OCI-LY3 (cell line): Measurements from ENCODE around the gene THBS1.

Experiments used
- H2AFZ ChIP-seq: fragments of 200-600, 300-600 bp; shearing (Covaris generic); 2 replicates; pipeline ENCODE4 v1.6.0; 2014; ENCODE audit warnings: antibody characterized with exemption, low read depth, low read length
- H3K27ac ChIP-seq: fragments of 200-600, 300-600 bp; sonication (generic); 2 replicates; pipeline ENCODE4 v1.5.1; 2014; ENCODE audit warnings: mild to moderate bottlenecking, low read length, moderate library complexity, mixed read lengths
- H3K27me3 ChIP-seq: fragments of 200-600, 300-600 bp; sonication (generic); 2 replicates; pipeline ENCODE4 v1.6.1; 2014; ENCODE audit warnings: low read depth, low read length, mixed read lengths
- H3K36me3 ChIP-seq: fragments of 200-600, 300-600 bp; sonication (generic); replicated peaks from 2 replicates; pipeline ENCODE3; 2014; ENCODE audit warnings: low read depth, low read length, mixed read lengths
- H3K4me1 ChIP-seq: fragments of 300-600, 200-600 bp; sonication (generic); 2 replicates; pipeline ENCODE4 v1.6.1; 2014; ENCODE audit warnings: low read length, mixed read lengths
- H3K4me2 ChIP-seq: fragments of 200-600, 300-600 bp; sonication (generic); 2 replicates; pipeline ENCODE4 v1.6.1; 2014; ENCODE audit warnings: low read length, mixed read lengths
- H3K4me3 ChIP-seq: fragments of 300-600, 200-600 bp; sonication (generic); 2 replicates; pipeline ENCODE4 v1.5.1; 2014; ENCODE audit warnings: antibody characterized with exemption, mild to moderate bottlenecking, low read length, moderate library complexity
- H3K79me2 ChIP-seq: fragments of 300-600, 200-600 bp; shearing (Covaris generic); 2 replicates; pipeline ENCODE4 v1.6.1; 2014; ENCODE audit warnings: mild to moderate bottlenecking, low read length, mixed read lengths
- H3K9ac ChIP-seq: fragments of 300-600, 200-600 bp; shearing (Covaris generic); 2 replicates; pipeline ENCODE4 v1.6.0; 2014; ENCODE audit warnings: mild to moderate bottlenecking, low read length, moderate library complexity
- H3K9me3 ChIP-seq: fragments of 200-600, 300-600 bp; shearing (Covaris generic); 2 replicates; pipeline ENCODE4 v1.6.1; 2014; ENCODE audit warnings: low read length, mixed read lengths; ENCODE audit not compliant: insufficient read depth
- H4K20me1 ChIP-seq: fragments of 200-600, 300-600 bp; sonication (generic); 2 replicates; pipeline ENCODE4 v1.6.1; 2016; ENCODE audit warnings: low read length, mixed read lengths; ENCODE audit not compliant: insufficient read depth
- EZH2phosphoT487 ChIP-seq: fragments of 200-600 bp; shearing (Covaris generic); IDR thresholded peaks from 2 replicates; pipeline ENCODE4 v1.6.1; 2018; ENCODE audit warnings: antibody characterized with exemption, mixed run types, low read depth
- TF ChIP-seq, protein P1 (sequence below): fragments of 200-600, 300-600 bp; sonication (generic); IDR thresholded peaks from 2 replicates; pipeline ENCODE4 v1.5.1; 2014; ENCODE audit warnings: antibody characterized with exemption, low read length, low read depth

THBS1 gene

GRCh38 chr15:39584266-39584659 lies 3.4 kb downstream of the THBS1 start:
- H3K4me2 ChIP-seq = no peak overlapping the region
- no peaks in the 10 kb centered on the region for H4K20me1 ChIP-seq
- no peaks in the 10 kb centered on the region for H3K27me3 ChIP-seq
- no peak overlapping the region for H3K9ac ChIP-seq
- no peak overlapping the region for H3K4me3 ChIP-seq
- no peak for TF ChIP-seq EZH2phosphoT487
- TF ChIP-seq, protein P1, sequence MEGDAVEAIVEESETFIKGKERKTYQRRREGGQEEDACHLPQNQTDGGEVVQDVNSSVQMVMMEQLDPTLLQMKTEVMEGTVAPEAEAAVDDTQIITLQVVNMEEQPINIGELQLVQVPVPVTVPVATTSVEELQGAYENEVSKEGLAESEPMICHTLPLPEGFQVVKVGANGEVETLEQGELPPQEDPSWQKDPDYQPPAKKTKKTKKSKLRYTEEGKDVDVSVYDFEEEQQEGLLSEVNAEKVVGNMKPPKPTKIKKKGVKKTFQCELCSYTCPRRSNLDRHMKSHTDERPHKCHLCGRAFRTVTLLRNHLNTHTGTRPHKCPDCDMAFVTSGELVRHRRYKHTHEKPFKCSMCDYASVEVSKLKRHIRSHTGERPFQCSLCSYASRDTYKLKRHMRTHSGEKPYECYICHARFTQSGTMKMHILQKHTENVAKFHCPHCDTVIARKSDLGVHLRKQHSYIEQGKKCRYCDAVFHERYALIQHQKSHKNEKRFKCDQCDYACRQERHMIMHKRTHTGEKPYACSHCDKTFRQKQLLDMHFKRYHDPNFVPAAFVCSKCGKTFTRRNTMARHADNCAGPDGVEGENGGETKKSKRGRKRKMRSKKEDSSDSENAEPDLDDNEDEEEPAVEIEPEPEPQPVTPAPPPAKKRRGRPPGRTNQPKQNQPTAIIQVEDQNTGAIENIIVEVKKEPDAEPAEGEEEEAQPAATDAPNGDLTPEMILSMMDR = no peak
- H2AFZ ChIP-seq = no peak overlapping the region
- no peaks in the 10 kb centered on the region for H3K79me2 ChIP-seq
- no peaks in the 10 kb centered on the region for H3K36me3 ChIP-seq
- no peaks in the 10 kb centered on the region for H3K9me3 ChIP-seq
- H3K27ac ChIP-seq = no peak overlapping the region
- H3K4me1 ChIP-seq = peaks cover 7% of the 10 kb centered on the region

DNA sequence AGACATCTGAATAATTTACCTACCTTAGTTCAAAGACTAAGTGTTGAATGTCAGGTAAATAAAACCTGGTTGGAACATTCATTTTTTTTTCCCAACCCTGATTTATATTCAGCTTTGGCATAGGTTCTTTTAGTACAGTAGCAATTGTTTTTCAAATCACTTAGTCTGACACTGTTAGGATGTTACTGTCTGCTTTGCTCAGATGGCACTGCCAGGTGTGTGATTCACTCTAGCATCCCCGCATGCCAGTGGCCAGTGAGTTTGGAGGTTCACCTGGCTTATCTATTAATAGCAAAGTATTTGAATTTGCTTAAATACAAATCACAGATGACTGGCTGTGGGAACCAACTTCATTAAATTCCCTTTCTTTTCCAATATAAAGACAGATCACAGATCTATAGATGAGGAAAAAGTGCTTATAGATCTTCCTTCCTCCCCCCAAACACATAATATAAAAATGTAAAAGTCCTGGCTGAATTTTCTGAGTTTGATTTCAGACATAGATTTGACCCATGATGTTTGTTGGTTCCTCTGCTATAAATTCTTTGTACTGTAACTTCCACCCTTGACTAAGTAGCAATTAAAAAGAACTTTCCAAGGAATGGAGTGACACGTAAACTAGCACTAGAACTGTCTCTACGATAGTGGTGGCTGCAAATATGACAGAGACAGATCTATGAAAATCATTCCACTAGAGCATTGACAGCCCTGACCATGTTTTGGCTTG lies 3.9 kb downstream of the THBS1 start:
- Histone ChIP-seq H4K20me1 (no peaks in the 10 kb centered on the region), H3K9me3 (no peaks in the 10 kb centered on the region), H3K4me3 (no peak overlapping the region), H3K79me2 (no peaks in the 10 kb centered on the region), H3K4me2 (no peak overlapping the region), H3K36me3 (no peaks in the 10 kb centered on the region), H3K27ac (no peak overlapping the region), H2AFZ (no peak overlapping the region), H3K4me1 (peaks cover 2% of the 10 kb centered on the region), H3K9ac (no peak overlapping the region), H3K27me3 (no peaks in the 10 kb centered on the region)
- no peak for TF ChIP-seq EZH2phosphoT487
- TF ChIP-seq, protein P1 = no peak

DNA sequence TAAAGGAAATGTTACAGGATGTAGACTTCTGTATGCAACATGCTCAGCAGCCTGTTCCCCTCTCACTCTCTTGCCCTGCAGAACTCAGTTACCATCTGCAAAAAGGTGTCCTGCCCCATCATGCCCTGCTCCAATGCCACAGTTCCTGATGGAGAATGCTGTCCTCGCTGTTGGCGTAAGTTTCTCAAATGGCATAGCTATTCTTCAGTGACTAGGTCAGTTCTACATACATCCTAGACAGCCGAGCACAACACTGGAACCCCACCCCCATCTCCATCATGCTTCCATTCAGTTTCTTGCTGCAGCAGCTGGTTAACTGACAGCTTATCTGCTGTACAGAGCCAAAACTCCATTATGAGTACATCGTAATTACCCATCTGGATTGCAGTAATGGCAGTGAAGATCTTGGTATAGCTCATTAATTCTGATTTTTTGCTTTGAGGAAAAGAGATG lies 4.5 kb downstream of the THBS1 start:
- Histone ChIP-seq H3K9ac (no peak overlapping the region), H3K36me3 (no peaks in the 10 kb centered on the region)
- no peak for TF ChIP-seq EZH2phosphoT487
- TF ChIP-seq, protein P1 = no peak

GRCh38 chr15:39585871-39586301 lies 5.0 kb downstream of the THBS1 start:
- no peaks in the 10 kb centered on the region for H3K4me1 ChIP-seq
- no peak overlapping the region for H3K4me2 ChIP-seq
- no peaks in the 10 kb centered on the region for H3K36me3 ChIP-seq
- no peaks in the 10 kb centered on the region for H3K27me3 ChIP-seq
- no peaks in the 10 kb centered on the region for H4K20me1 ChIP-seq
- TF ChIP-seq, protein P1 = no peak
- no peak for TF ChIP-seq EZH2phosphoT487
- no peak overlapping the region for H3K27ac ChIP-seq
- H2AFZ ChIP-seq = no peak overlapping the region
- no peaks in the 10 kb centered on the region for H3K79me2 ChIP-seq
- H3K9me3 ChIP-seq = no peaks in the 10 kb centered on the region
- H3K9ac ChIP-seq = no peak overlapping the region
- H3K4me3 ChIP-seq = no peak overlapping the region

More for the DNA sequence above, 4.5 kb downstream of the THBS1 start:
- no peaks in the 10 kb centered on the region for H3K79me2 ChIP-seq
- H3K4me2 ChIP-seq = no peak overlapping the region
- H3K4me3 ChIP-seq = no peak overlapping the region
- no peak overlapping the region for H2AFZ ChIP-seq
- H3K27ac ChIP-seq = no peak overlapping the region
- no peaks in the 10 kb centered on the region for H3K4me1 ChIP-seq
- no peaks in the 10 kb centered on the region for H3K9me3 ChIP-seq
- no peaks in the 10 kb centered on the region for H4K20me1 ChIP-seq
- H3K27me3 ChIP-seq = no peaks in the 10 kb centered on the region
